ENCODE data around the gene ACTL10. TPM values are rescaled to one million over a fixed set of nuclear protein-coding genes. Genes with fewer than 3 reads are reported as not detected.
A peak's percentile ranks its signal among the peaks of the same experiment; 100 is the strongest.

The ACTL10 gene
- total and polyA plus RNA-seq, 2 of the 13 experiments (the other 11 are each of a cell fraction or from before 2014, with no cell fraction given) = not detected

GRCh38 chr20:33667676-33668465 lies 1.1 kb downstream of the ACTL10 start (continued):
- TF ChIP-seq ZHX1 (CRISPR knock-in tag; IDR thresholded peaks at IDR 0.05; ENCODE audit: low read depth) (peak; percentile 86; the same call in 1 of the 2 replicates), GFI1 (CRISPR knock-in tag; IDR thresholded peaks at IDR 0.05; ENCODE audit: borderline replicate concordance) (no peak), ZBTB34 (CRISPR knock-in tag; IDR thresholded peaks at IDR 0.05) (peak; percentile 99), CEBPG (CRISPR knock-in tag; IDR thresholded peaks at IDR 0.05) (0 out of 2 replicates have a peak, but pooled peaks have one; percentile 12), ZNF547 (CRISPR knock-in tag; IDR thresholded peaks at IDR 0.05) (peak; percentile 92), GABPB1 (CRISPR knock-in tag; IDR thresholded peaks at IDR 0.05) (peak; percentile 69; the same call in 1 of the 2 replicates), ZNF138 (CRISPR knock-in tag; IDR thresholded peaks at IDR 0.05; ENCODE audit: low read depth) (0 out of 2 replicates have a peak, but pooled peaks have one; percentile 59), CBX5 (CRISPR knock-in tag; IDR thresholded peaks at IDR 0.05; ENCODE audit: borderline replicate concordance) (peak; percentile 61; the same call in 1 of the 2 replicates), NONO (IDR thresholded peaks at IDR 0.05) (no peak), NONO (CRISPR knock-in tag; conservative IDR thresholded peaks at IDR 0.05) (0 out of 2 replicates have a peak, but pooled peaks have one; percentile 52)
- TF ChIP-seq, protein P1, sequence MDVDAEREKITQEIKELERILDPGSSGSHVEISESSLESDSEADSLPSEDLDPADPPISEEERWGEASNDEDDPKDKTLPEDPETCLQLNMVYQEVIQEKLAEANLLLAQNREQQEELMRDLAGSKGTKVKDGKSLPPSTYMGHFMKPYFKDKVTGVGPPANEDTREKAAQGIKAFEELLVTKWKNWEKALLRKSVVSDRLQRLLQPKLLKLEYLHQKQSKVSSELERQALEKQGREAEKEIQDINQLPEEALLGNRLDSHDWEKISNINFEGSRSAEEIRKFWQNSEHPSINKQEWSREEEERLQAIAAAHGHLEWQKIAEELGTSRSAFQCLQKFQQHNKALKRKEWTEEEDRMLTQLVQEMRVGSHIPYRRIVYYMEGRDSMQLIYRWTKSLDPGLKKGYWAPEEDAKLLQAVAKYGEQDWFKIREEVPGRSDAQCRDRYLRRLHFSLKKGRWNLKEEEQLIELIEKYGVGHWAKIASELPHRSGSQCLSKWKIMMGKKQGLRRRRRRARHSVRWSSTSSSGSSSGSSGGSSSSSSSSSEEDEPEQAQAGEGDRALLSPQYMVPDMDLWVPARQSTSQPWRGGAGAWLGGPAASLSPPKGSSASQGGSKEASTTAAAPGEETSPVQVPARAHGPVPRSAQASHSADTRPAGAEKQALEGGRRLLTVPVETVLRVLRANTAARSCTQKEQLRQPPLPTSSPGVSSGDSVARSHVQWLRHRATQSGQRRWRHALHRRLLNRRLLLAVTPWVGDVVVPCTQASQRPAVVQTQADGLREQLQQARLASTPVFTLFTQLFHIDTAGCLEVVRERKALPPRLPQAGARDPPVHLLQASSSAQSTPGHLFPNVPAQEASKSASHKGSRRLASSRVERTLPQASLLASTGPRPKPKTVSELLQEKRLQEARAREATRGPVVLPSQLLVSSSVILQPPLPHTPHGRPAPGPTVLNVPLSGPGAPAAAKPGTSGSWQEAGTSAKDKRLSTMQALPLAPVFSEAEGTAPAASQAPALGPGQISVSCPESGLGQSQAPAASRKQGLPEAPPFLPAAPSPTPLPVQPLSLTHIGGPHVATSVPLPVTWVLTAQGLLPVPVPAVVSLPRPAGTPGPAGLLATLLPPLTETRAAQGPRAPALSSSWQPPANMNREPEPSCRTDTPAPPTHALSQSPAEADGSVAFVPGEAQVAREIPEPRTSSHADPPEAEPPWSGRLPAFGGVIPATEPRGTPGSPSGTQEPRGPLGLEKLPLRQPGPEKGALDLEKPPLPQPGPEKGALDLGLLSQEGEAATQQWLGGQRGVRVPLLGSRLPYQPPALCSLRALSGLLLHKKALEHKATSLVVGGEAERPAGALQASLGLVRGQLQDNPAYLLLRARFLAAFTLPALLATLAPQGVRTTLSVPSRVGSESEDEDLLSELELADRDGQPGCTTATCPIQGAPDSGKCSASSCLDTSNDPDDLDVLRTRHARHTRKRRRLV (CRISPR knock-in tag; IDR thresholded peaks at IDR 0.05) = no peak
- TF ChIP-seq, protein P2, sequence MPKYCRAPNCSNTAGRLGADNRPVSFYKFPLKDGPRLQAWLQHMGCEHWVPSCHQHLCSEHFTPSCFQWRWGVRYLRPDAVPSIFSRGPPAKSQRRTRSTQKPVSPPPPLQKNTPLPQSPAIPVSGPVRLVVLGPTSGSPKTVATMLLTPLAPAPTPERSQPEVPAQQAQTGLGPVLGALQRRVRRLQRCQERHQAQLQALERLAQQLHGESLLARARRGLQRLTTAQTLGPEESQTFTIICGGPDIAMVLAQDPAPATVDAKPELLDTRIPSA (CRISPR knock-in tag; IDR thresholded peaks at IDR 0.05; ENCODE audit: borderline replicate concordance) = no peak; the same call in 1 of the 2 replicates
- TF ChIP-seq, protein P3, sequence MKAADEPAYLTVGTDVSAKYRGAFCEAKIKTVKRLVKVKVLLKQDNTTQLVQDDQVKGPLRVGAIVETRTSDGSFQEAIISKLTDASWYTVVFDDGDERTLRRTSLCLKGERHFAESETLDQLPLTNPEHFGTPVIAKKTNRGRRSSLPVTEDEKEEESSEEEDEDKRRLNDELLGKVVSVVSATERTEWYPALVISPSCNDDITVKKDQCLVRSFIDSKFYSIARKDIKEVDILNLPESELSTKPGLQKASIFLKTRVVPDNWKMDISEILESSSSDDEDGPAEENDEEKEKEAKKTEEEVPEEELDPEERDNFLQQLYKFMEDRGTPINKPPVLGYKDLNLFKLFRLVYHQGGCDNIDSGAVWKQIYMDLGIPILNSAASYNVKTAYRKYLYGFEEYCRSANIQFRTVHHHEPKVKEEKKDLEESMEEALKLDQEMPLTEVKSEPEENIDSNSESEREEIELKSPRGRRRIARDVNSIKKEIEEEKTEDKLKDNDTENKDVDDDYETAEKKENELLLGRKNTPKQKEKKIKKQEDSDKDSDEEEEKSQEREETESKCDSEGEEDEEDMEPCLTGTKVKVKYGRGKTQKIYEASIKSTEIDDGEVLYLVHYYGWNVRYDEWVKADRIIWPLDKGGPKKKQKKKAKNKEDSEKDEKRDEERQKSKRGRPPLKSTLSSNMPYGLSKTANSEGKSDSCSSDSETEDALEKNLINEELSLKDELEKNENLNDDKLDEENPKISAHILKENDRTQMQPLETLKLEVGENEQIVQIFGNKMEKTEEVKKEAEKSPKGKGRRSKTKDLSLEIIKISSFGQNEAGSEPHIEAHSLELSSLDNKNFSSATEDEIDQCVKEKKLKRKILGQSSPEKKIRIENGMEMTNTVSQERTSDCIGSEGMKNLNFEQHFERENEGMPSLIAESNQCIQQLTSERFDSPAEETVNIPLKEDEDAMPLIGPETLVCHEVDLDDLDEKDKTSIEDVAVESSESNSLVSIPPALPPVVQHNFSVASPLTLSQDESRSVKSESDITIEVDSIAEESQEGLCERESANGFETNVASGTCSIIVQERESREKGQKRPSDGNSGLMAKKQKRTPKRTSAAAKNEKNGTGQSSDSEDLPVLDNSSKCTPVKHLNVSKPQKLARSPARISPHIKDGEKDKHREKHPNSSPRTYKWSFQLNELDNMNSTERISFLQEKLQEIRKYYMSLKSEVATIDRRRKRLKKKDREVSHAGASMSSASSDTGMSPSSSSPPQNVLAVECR (CRISPR knock-in tag; IDR thresholded peaks at IDR 0.05; ENCODE audit: borderline replicate concordance) = peak; percentile 30; the same call in 1 of the 2 replicates
